ENCODE results near the gene MAPKAP1.

Gene MAPKAP1

DNA sequence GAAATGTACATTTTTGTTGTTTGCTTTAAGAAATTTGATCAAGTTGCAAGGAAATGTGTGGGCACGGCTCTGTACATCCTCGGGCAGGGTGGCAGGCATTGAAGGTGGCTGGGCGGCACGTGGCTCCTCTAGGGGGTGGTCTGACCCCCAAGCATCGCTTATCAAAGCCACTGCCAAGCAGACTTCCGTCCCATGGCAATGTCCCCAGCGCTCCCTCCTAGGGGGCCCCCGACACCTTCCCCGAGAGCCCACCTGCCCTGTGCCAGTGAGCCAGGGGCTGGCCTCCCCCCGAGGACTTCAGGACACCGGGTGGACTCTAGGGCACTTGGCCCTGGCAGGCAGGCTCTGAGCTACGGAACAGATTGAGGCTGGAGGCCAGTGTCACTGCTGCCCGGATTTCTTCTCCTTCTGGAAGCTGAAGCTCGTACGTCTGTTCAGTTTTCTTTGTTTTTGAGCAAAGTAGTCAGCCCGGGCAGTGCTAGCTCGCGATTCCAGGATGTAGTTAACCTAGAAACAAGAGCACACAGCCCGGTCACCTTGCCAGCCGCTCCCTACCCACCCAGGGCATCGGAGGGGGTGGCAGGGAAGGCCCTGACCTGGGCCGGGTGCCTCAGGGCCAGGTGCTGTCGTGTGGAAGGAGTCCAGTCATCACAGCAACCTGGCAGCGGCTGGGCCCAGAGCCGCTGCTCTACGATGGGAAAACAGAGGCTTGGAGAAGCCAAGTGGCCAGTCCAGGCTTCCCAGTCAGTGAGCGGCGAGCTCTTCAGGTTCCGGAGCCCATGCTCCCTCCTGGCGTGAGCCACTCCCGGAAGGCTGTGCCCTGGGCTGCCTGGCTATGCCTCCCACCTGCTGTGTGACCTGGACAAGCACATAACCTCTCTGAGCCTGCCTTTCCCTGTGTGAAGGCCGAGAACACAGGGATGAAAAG is 268.2 kb downstream of the MAPKAP1 start:
- TF ChIP-seq GATA3 (IDR thresholded peaks at IDR 0.05; ENCODE audit: low read depth, low read length), result no peak
- no peak for TF ChIP-seq GATA2 (IDR thresholded peaks at IDR 0.05; ENCODE audit: low read depth, low read length)

DNA sequence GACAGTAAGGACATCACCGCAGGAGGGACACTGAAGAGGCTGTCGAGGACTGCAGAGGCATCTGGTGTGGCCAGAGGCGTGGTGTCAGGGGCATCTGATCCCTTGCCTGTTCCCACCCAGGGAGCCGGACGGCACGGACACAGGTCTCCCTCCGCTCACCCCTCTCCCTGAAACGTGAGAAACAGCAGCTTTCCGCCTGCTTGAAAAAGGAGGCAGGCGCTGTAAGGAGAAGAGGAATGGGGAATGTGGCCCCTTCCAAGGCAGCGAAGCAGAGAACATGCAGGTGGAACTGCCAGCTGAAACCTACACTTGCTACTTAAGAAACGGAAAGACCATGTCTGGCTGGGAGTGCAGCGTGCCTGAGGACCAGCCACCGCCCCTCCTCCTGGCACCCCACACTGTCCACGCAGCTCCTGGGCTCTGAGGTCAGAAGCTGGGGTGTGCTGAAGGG is 269.2 kb downstream of the MAPKAP1 start:
- TF ChIP-seq GATA3 (IDR thresholded peaks at IDR 0.05; ENCODE audit: low read depth, low read length) (no peak), GATA2 (IDR thresholded peaks at IDR 0.05; ENCODE audit: low read depth, low read length) (no peak)

DNA sequence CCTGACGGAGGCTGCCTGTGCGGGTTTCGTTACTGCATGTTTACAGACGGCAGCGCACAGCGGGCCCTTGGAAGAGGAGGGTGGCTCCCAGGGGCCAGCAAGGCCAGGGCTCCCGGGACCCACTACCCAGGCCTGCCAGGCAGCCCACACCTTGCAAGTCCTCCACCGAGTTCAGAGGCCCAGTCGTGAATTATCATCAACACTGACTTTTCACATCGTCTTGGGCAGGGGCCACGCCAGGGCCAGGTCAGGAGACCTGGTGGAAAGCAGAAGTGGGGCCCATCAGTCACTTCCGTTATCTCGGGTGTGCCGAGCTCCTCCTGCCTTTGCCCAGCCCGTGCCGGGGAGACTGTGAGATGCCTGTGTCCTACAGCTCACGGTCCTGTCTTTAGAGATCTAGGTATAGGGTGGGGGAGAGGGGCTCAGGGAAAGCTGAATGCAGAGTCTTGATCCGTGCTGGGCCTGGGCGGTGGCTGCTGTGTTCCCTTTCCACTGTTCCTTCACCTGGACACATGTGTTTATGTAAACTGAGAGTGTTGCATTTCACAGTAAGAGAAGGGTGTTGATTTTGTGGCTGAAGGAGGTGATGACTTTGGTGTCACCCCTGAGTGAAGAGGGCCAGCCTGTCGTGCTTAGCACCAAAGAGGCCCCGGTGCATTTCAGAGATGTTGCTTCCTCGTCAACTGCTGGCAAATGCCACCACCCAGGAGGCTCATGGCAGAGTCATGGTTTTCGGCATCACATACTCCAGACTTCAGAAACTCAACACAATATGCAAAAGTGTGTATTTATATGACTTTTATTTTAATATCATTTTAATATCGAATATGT is 270.2 kb downstream of the MAPKAP1 start:
- TF ChIP-seq GATA2 (IDR thresholded peaks at IDR 0.05; ENCODE audit: low read depth, low read length) (no peak), GATA3 (IDR thresholded peaks at IDR 0.05; ENCODE audit: low read depth, low read length) (no peak)

DNA sequence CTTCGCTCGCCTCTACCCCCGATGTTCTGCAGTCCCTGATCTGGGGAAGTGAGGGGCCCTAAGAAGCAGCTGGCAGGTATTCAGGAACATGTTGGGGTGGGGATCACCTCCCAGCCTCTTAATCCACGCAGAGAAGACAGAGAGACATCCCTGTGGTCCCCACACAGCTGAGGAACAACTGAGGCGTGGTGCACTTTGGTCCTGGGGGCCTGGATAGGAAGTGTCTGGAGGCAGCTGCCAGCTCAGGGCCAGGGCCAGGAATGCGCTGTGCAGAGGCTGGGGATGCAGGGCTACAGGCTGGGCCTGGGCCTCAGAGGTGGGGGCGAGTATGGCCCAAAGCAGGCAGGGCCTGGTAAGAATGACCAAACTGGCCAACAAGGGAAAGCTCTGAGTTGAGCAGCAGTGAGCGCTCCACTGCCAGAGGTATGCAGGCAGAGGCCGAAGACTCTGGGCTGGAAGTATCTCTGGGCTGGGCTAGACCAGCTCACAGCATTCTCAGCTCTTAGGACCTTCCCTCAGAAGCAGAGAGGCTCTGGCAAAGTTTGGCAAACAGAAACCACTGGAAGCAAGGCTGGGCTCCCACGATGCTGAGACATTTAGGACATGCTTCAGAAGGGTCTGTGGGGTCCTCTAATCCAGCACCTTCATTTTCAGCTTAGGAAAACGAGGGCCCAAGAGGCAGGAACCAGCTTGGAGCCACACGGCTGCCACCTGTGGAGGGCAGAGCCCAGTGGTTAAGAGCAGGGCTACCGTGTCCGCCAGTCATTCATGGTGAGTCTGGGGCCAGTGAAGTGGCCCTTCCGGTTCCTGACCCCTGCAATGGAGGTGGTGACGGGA is 271.0 kb downstream of the MAPKAP1 start:
- TF ChIP-seq GATA2 (IDR thresholded peaks at IDR 0.05; ENCODE audit: low read depth, low read length) (no peak), GATA3 (IDR thresholded peaks at IDR 0.05; ENCODE audit: low read depth, low read length) (no peak)

DNA sequence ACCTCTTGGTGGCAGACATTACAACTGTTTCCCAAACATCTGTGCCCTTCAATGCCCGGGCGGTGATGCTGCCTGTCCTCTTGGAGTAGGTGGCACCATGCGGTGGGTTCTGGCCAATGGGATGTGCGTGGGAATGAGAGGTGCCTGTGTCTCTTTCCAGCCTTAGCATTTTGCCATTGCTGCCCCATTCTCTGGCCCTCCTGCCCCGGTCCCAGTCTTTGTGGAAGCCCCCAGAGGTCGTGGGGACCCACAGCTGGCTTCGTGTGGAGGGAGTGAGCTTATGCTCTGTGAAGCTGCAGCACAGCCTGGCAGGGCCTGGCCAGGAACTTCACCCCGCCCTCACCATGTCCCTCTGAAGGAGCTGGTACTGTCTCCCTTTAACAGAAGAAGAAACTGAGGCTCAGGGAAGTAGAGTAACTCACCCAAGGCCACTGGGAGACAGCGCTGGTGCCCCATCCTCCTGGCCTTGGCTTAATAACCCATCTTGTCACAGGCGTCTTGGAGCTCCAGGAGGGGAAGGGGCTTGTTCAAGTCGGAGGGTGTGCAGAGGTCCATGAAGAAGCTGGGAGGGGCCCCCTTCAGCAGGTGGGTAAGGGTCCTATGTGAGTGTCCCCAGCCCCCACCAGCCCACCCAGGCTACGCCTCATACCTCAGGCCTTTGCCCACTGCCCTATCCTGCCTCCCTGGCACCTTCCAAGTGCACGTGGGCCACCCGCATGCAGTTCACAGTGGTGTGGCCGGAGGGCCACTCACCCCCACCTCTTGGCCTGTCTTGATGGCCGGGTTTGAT is 271.8 kb downstream of the MAPKAP1 start:
- TF ChIP-seq GATA3 (IDR thresholded peaks at IDR 0.05; ENCODE audit: low read depth, low read length) (no peak), GATA2 (IDR thresholded peaks at IDR 0.05; ENCODE audit: low read depth, low read length) (no peak)

DNA sequence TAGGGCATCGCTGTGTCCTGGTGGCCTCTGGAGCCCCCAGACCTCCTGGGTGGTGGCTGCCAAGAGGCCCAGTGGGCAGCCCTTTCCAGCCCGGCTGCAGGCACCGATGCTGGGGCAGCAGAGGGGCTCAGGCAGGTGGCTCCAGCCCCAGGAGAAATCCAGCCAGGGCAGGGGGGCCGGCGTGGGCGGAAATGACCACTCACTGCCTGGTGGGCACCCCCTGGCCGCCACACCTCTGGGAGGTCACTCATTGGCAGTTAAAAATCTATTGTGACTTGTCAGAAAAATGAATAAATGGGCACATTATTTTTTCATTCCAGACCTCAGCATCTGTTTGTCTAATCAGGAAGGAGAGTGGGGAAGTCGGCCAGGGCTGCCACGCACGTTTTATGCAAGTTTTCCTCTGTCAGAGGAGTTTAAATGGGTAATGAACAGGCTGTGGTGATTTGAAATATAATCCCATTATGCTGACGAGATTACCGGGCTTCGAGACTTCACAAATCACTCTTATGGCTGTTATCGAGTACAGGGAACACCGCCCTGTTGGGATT is 273.5 kb downstream of the MAPKAP1 start:
- TF ChIP-seq GATA3 (IDR thresholded peaks at IDR 0.05; ENCODE audit: low read depth, low read length), result no peak
- peak; percentile 46 for TF ChIP-seq GATA2 (IDR thresholded peaks at IDR 0.05; ENCODE audit: low read depth, low read length)

DNA sequence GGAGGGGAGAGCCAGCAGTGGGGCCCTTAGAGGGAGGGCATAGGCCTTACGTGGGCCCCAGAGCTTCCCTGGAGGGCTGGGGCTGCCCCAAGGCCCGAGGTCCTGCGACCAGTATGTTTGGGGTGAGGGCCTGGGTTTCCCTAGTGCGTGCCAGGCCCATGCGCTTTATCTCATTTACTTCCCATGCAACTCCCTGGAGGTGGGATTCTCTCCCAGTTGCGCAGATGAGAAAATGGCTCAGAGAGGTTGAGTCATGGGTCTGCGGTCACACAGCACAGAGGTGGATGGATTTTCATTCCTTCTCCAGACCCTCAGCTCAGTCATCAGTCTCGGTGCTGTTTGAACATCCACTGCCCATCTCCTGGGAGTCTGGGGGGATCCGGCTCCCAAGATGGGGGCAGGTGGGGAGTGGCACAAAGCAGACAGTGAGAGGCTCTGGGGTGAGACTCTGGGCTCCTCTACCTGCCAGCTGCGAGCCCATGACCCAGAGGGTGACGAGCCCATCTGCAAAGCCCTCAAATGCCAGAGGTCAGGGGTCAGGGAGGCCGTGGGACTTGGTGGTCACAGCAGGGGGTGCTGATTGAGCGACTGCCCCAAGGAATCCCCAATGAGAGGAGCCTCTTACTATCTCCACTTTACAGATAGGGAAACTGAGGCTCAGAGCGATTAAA is 274.2 kb downstream of the MAPKAP1 start:
- TF ChIP-seq GATA3 (IDR thresholded peaks at IDR 0.05; ENCODE audit: low read depth, low read length), result no peak

DNA sequence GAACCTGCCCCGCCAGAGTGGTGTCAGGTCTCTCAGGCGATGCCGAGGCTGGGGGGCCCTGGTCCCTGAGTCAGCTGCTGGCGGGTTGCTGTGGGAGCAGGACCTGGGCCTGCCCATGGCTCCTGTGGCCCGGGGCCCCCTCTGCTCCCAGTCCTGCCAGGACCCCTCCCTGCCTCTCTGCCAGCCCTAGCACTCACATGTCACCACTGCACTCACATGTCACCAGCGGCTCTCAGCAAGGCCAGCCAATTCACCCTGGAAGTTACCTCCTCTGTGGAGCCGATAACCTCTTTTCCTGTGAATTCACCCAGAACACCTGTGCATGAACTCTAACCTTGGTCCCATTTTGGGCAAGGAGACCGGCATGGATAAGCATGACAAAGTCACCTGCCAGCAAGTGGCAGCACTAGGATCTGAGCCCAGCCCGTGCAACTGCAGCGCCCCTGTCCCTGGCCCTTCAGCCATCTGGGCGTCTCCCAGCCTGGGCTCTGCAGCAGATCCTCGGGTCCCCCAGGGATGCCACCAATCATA is 275.2 kb downstream of the MAPKAP1 start:
- TF ChIP-seq GATA2 (IDR thresholded peaks at IDR 0.05; ENCODE audit: low read depth, low read length) (no peak), GATA3 (IDR thresholded peaks at IDR 0.05; ENCODE audit: low read depth, low read length) (no peak)

DNA sequence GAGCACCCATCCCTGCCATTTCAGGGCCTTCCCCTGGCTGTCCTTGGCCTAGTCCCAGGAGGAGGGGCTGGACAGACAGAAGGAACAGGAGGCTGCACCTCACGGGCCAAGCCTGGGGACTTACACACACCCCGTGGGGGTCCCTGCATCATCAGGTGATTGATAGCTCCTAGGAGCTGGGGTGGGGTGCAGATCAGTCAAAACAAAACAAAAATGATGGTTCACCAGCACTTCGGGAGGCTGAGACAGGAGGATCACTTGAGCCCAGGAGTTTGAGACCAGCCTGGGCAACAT is 276.0 kb downstream of the MAPKAP1 start:
- TF ChIP-seq GATA3 (IDR thresholded peaks at IDR 0.05; ENCODE audit: low read depth, low read length), result no peak
- TF ChIP-seq GATA2 (IDR thresholded peaks at IDR 0.05; ENCODE audit: low read depth, low read length), result no peak

DNA sequence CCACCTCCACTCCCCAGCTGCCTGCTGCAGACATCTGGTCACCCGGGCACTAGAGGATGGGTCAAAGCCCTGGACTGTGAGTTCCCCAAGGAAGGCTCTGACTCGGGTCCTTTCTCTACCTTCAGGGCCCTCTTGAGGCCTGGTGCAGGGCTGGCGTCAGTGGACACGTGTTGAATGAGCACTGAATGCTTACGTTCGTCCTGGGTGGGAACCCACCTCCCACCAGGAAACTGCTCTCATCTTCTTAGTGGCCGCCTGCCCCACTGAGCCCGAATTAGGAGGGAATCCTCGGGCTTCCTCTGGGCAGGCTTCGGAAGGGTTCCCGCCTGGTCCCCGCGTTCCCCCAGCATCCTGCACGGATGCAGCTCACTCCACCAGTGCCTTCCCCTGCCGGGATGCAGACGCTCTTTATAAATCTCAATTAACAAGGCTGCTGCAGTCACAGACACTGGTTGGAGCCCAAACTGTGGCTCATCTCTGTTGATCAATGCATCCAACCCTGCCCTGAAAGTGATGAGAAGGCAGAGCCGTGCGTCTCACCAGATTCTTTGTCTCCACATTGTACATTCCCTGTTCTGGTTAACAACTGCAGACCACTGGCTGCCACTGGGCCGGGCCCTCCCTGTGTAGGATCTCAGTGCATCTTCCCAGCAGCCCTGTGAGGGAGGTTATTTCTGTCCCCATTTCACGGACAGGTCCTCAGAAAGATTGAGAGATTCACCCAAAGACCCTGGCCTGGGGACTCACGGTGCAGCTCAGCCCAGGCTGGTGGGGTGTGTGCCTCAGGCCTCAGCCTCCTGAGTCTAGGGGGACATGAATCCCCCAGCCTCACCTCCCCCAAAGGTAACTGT is 276.6 kb downstream of the MAPKAP1 start:
- TF ChIP-seq GATA3 (IDR thresholded peaks at IDR 0.05; ENCODE audit: low read depth, low read length) (no peak), GATA2 (IDR thresholded peaks at IDR 0.05; ENCODE audit: low read depth, low read length) (no peak)

DNA sequence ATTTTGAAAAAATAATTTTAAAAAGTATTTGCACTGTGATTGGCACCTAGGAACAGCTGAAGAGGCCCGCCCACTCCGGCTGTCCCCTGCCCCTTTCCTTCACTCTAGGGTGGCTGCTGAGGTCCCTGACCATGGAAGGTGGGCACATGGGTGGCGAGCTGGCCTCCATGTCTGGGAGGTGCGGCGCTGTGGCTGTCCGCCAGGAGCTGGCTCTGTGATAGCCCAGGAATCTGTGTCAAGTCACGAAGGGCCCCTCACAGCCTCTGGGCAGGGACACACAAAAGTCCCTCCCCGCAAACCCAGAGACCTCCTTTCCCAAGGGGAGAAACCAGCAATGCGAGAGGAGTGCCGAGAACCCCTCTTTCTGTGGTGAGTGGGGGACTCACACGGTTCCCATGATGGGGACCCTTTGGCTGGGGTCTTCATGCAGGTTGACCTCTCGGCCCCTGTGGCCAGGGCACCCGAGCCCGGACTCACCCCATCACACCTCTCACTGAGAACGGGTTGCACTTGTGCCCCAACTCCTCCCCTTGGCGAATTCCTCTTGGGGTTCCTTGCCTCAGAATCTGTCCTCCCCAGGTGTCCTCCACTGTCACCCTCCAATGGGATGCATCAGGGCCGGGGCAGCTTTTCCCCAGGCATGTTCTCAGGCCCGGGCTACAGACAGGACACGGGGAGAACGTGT is 277.4 kb downstream of the MAPKAP1 start:
- no peak for TF ChIP-seq GATA2 (IDR thresholded peaks at IDR 0.05; ENCODE audit: low read depth, low read length)
- no peak for TF ChIP-seq GATA3 (IDR thresholded peaks at IDR 0.05; ENCODE audit: low read depth, low read length)

All from SH-SY5Y (cell line).